Lung (tissue), 12 donors: Measurements from ENCODE around the gene MRPS6. TPM values are rescaled to one million over a fixed set of nuclear protein-coding genes. Genes with fewer than 3 reads are reported as not detected.

Experiments used
- ATAC-seq: fragments of 200-7000 bp; cut with Tn5 transposase; one replicate; pipeline ENCODE4 v1.9.1; 2020; ENCODE audit warnings: moderate number of reproducible peaks; ENCODE audit not compliant: insufficient read depth, low FRiP score
- DNase-seq, 3 donors: peaks; one replicate each; pipeline ENCODE4 v3.0.0-alpha.2; 2013 to 2017
- H3K27ac ChIP-seq, 2 donors: one replicate each; pipeline ENCODE4 v1.5.1; 2013; ENCODE audit warnings: mild to moderate bottlenecking in 2 of 2, moderate library complexity in 2 of 2, control low read depth in 1 of 2, inconsistent platforms in 1 of 2, low read depth in 1 of 2, low read length in 1 of 2
- H3K27me3 ChIP-seq, 3 donors: one replicate each; pipeline ENCODE4 v1.5.1; 2013; ENCODE audit warnings: low read length in 2 of 3; ENCODE audit not compliant: control insufficient read depth in 3 of 3, insufficient read depth in 3 of 3
- H3K36me3 ChIP-seq, 4 donors: one replicate each; pipeline ENCODE4 v1.5.1; 2013; ENCODE audit warnings: low read length in 4 of 4, mild to moderate bottlenecking in 1 of 4, moderate library complexity in 1 of 4; ENCODE audit not compliant: control insufficient read depth in 4 of 4, insufficient read depth in 4 of 4
- H3K4me1 ChIP-seq, 5 donors: one replicate each; pipeline ENCODE4 v1.5.1; 2013; ENCODE audit warnings: low read length in 5 of 5, mild to moderate bottlenecking in 2 of 5, moderate library complexity in 1 of 5; ENCODE audit not compliant: control insufficient read depth in 5 of 5, insufficient read depth in 5 of 5
- H3K4me3 ChIP-seq: one replicate; pipeline ENCODE4 v1.5.1; 2013; ENCODE audit warnings: mild to moderate bottlenecking, control low read depth, moderate library complexity
- H3K9ac ChIP-seq, 2 donors: one replicate each; pipeline ENCODE4 v1.5.1; 2013; ENCODE audit warnings: low read length in 2 of 2, control low read depth in 1 of 2; ENCODE audit not compliant: insufficient read depth in 1 of 2
- H3K9me3 ChIP-seq, 4 donors: one replicate each; pipeline ENCODE4 v1.5.1; 2013; ENCODE audit warnings: low read length in 3 of 4, mild to moderate bottlenecking in 1 of 4, moderate library complexity in 1 of 4; ENCODE audit not compliant: control insufficient read depth in 4 of 4, insufficient read depth in 3 of 4
- CTCF ChIP-seq: IDR thresholded peaks from 2 replicates; pipeline ENCODE4 v1.5.1; 2012; ENCODE audit warnings: mild to moderate bottlenecking; ENCODE audit errors: control extremely low read depth, extremely low read depth
- WGBS, 2 donors: extraction: QIAGEN DNeasy Blood & Tissue Kit; methylation state at CpG; one replicate each; pipeline ENCODE4 v1.1.7; 2013; 5-methylcytosine and 5-hydroxymethylcytosine counted together
- polyA plus RNA-seq, 2 donors: library from polyadenylated mRNA; stranded (reverse); fragments of 200-250 nt; gene quantifications; one replicate each; pipeline ENCODE4 v1.2.1, GENCODE V29; 2013
- total RNA-seq, 2 donors: library from RNA; depleted of rRNA in 1 of 2; stranded (reverse); fragments of >200 nt in 1 of 2; gene quantifications; one replicate each; pipeline ENCODE4 v1.2.1, GENCODE V29; 2014 to 2021
- donor health status: control.
- donor health status: control.
- donor health status: Bipolar disorder and iron deficiency.
- donor health status: healthy.
- donor health status: DM: yes; HTN: yes; CAD: no.

MRPS6 gene
- total and polyA plus RNA-seq, 4 donors: 28.4 to 73.9 (median 37.1) TPM

GRCh38 chr21:34143685-34144182 is 70.4 kb downstream of the MRPS6 start:
- H3K9ac ChIP-seq: no peak overlapping the region
- ATAC-seq (no peak), DNase-seq (no peak)
- H3K9me3 ChIP-seq: no peaks in the 10 kb centered on the region
- peaks cover 0 to 13% (median 11%) of the 10 kb centered on the region in 4 donors for H3K36me3 ChIP-seq
- H3K27me3 ChIP-seq: no peaks in the 10 kb centered on the region
- 89% methylated on average over 13 of the region's 13 CpGs for WGBS, 2 donors
- H3K4me1 ChIP-seq: peaks cover 5 to 14% (median 7%) of the 10 kb centered on the region in 5 donors
- no peak overlapping the region for H3K4me3 ChIP-seq
- no peak overlapping the region for H3K27ac ChIP-seq
- TF ChIP-seq CTCF: no peak

DNA sequence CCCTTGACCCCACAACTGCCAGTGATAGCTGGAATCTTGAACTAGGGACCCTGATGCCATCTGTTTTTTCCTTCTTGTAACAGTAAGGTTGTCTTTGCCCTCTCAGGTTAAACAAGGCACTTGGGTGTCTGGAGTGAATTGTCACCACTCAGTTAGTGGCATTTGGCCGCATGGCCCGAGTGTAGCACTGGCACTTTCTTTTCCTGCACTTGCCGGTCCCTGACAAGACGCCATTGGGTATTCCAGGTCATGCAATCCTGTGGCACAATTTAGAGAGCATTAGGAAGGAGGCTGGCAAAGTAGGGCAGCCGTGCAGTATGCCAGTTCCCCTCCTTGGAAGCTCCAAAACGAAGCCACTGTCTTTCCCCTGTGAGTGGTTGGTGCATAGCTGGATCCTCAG is 70.8 kb downstream of the MRPS6 start:
- DNase-seq (no peak), ATAC-seq (no peak)
- Histone ChIP-seq H3K9me3 (no peaks in the 10 kb centered on the region), H3K27me3 (no peaks in the 10 kb centered on the region), H3K4me3 (no peak overlapping the region), H3K27ac (no peak overlapping the region), H3K4me1 (peaks cover 5 to 15% (median 9%) of the 10 kb centered on the region in 5 donors), H3K36me3 (peaks cover 0 to 13% (median 11%) of the 10 kb centered on the region in 4 donors), H3K9ac (no peak overlapping the region)
- no peak for TF ChIP-seq CTCF
- WGBS, 2 donors: 94 to 99% methylated on average over 6 of the region's 6 CpGs

DNA sequence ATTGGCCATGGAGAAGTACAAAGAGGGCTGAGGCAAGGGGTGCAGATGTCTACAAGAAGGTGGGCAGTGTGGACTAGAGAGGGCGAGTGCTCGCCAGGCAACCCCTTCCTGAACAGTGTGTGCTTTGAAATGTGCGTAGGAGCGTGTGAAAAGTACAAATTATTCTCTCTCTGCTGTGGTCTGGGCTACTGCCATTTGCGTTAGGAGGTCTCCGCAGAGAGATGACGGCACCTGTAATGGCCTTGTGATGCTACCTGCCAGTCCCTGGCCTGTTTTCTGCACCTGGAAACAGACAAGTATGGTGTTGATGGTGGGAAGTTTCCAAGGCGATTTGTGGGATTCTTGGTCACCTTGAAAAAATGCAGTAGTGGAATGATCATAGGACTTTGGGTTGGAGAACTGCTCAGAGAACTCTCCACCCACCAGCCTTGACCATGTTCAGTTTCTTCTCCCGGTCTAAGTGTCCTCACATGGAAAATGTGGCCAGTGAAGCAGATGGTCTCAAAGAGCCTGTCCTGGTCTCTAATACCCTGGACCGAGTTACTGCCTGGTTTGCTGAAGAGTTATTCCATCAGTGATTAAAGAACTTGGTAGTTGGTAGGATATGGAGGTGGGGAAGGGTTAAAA is 74.5 kb downstream of the MRPS6 start:
- Histone ChIP-seq H3K27me3 (no peaks in the 10 kb centered on the region), H3K36me3 (peaks cover 0 to 13% (median 9%) of the 10 kb centered on the region in 4 donors), H3K4me3 (no peak overlapping the region), H3K4me1 (peaks cover 3 to 15% (median 9%) of the 10 kb centered on the region in 5 donors), H3K9ac (no peak overlapping the region), H3K27ac (no peak overlapping the region), H3K9me3 (no peaks in the 10 kb centered on the region)
- TF ChIP-seq CTCF: no peak
- DNase-seq (no peak), ATAC-seq (no peak)
- 90 to 96% methylated on average over 10 of the region's 10 CpGs for WGBS, 2 donors
